Upper lobe of left lung (tissue), 6 donors: ENCODE data around the gene PAPSS1. TPM values are rescaled to one million over a fixed set of nuclear protein-coding genes. Genes with fewer than 3 reads are reported as not detected.

Experiments
- ATAC-seq, 2 donors: fragments of 200-7000 bp; cut with Tn5 transposase; one replicate each; pipeline ENCODE4 v1.9.1; 2022; ENCODE audit warnings: mild to moderate bottlenecking in 2 of 2, moderate library complexity in 2 of 2; ENCODE audit not compliant: low FRiP score in 2 of 2
- DNase-seq, 2 donors: peaks; one replicate each; pipeline ENCODE4 v3.0.0-alpha.2; 2019 to 2020
- H3K27ac ChIP-seq, 4 donors: fragments of 200-600 bp; sonication (generic); one replicate each; pipeline ENCODE4 v1.5.1; 2016 to 2019
- H3K27me3 ChIP-seq, 4 donors: fragments of 200-600 bp; sonication (generic); one replicate each; pipeline ENCODE4 v1.5.1; 2017 to 2019
- H3K36me3 ChIP-seq, 4 donors: fragments of 200-600 bp; sonication (generic); one replicate each; pipeline ENCODE4 v1.5.1; 2016 to 2019
- H3K4me1 ChIP-seq, 4 donors: fragments of 200-600 bp; sonication (generic); one replicate each; pipeline ENCODE4 v1.5.1; 2018 to 2019
- H3K4me3 ChIP-seq, 4 donors: fragments of 200-600 bp; sonication (generic); one replicate each; pipeline ENCODE4 v1.5.1; 2017 to 2019; ENCODE audit warnings: mild to moderate bottlenecking in 2 of 4, moderate library complexity in 1 of 4
- H3K9me3 ChIP-seq, 4 donors: fragments of 200-600 bp; sonication (generic); one replicate each; pipeline ENCODE4 v1.5.1; 2018 to 2019
- EP300 ChIP-seq, 4 donors: sonication (generic); formaldehyde crosslinking; IDR thresholded peaks; one replicate each; pipeline ENCODE4 v1.5.1; 2017; ENCODE audit warnings: antibody characterized with exemption in 4 of 4, control low read depth in 2 of 4
- POLR2A ChIP-seq, 4 donors: fragments of 450-650 bp; IDR thresholded peaks; one replicate each; pipeline ENCODE4 v1.5.1; 2016 to 2017; ENCODE audit warnings: antibody characterized with exemption in 4 of 4, mild to moderate bottlenecking in 2 of 4
- POLR2AphosphoS5 ChIP-seq, 2 donors: sonication (generic); formaldehyde crosslinking; IDR thresholded peaks; one replicate each; pipeline ENCODE4 v1.5.1; 2017; ENCODE audit warnings: antibody characterized with exemption in 2 of 2
- WGBS, 2 donors: methylation state at CpG; one replicate each; pipeline ENCODE4 v1.1.5; 2017 to 2018; 5-methylcytosine and 5-hydroxymethylcytosine counted together
- total RNA-seq, 6 donors: library from RNA; depleted of rRNA in 4 of 6; stranded (reverse); fragments of >200 nt in 4 of 6; gene quantifications; one replicate each; pipeline versions ENCODE4 v1.1.0 to v1.2.1, GENCODE V29; 2016 to 2021
- TF ChIP-seq, protein P1 (sequence below), 6 experiments: fragments of 450-650 bp in 4 of 6; fragments of 200-600 bp in 2 of 6; sonication (generic) in 2 of 6; IDR thresholded peaks; one replicate each; pipeline ENCODE4 v1.5.1; 2016 to 2019; ENCODE audit warnings: antibody characterized with exemption in 6 of 6
- donor health status: DM: no; HTN: no; CAD: no; lungs with moderate emphysema.
- donor health status: DM: no; HTN: yes; CAD: no; lungs with severe emphysema.

The PAPSS1 gene
- total RNA-seq, 6 donors from 2014 or later: 23.7 to 84.9 (median 55.4) TPM

DNA sequence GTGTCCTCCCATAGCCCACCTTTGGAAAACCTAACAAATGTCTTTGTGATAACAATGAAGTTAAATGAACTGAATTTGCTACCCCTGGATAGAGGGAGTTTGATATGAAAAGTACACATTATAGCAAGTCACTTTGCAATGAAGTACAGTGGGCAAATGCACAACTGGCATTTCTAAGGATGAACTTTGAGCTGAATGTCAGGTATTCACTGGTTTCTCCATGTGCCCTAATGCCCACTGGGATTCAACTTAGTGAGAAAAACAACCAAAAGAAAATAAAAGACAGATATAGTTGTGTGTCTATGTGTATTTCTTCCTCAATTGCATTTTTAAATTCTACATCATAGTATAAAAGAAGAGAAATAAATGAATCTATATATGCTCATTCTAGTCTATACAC lies 51.0 kb downstream of the PAPSS1 start:
- H3K4me3 ChIP-seq: no peak overlapping the region
- DNase-seq: no peak
- peaks cover 0 to 5% (median 0%) of the 10 kb centered on the region in 4 donors for H3K4me1 ChIP-seq
- no peak for ATAC-seq
- no peak overlapping the region for H3K27ac ChIP-seq
- no peaks in the 10 kb centered on the region for H3K27me3 ChIP-seq
- TF ChIP-seq EP300 (IDR thresholded peaks at IDR 0.05) (no peak), POLR2A (IDR thresholded peaks at IDR 0.05) (no peak), POLR2AphosphoS5 (IDR thresholded peaks at IDR 0.05) (no peak)
- TF ChIP-seq, protein P1, sequence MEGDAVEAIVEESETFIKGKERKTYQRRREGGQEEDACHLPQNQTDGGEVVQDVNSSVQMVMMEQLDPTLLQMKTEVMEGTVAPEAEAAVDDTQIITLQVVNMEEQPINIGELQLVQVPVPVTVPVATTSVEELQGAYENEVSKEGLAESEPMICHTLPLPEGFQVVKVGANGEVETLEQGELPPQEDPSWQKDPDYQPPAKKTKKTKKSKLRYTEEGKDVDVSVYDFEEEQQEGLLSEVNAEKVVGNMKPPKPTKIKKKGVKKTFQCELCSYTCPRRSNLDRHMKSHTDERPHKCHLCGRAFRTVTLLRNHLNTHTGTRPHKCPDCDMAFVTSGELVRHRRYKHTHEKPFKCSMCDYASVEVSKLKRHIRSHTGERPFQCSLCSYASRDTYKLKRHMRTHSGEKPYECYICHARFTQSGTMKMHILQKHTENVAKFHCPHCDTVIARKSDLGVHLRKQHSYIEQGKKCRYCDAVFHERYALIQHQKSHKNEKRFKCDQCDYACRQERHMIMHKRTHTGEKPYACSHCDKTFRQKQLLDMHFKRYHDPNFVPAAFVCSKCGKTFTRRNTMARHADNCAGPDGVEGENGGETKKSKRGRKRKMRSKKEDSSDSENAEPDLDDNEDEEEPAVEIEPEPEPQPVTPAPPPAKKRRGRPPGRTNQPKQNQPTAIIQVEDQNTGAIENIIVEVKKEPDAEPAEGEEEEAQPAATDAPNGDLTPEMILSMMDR (IDR thresholded peaks at IDR 0.05): no peak
- H3K36me3 ChIP-seq: no peaks in the 10 kb centered on the region
- no peaks in the 10 kb centered on the region for H3K9me3 ChIP-seq

- peaks cover 0 to 5% (median 0%) of the 10 kb centered on the region in 4 donors for H3K4me1 ChIP-seq
- H3K27ac ChIP-seq: no peak overlapping the region
- ATAC-seq: no peak
- DNase-seq: no peak
- H3K36me3 ChIP-seq: no peaks in the 10 kb centered on the region
- 33 to 57% methylated on average over 1 of the region's 1 CpG for WGBS, 2 donors
- TF ChIP-seq, protein P1 (IDR thresholded peaks at IDR 0.05): peak in 3 of 6 experiments; percentile 12 to 18 (median 17)
- no peak for TF ChIP-seq EP300 (IDR thresholded peaks at IDR 0.05)
- H3K9me3 ChIP-seq: no peaks in the 10 kb centered on the region
- no peaks in the 10 kb centered on the region for H3K27me3 ChIP-seq
- no peak overlapping the region for H3K4me3 ChIP-seq
Observed at GRCh38 chr4:107666134-107666533, 53.9 kb downstream of the PAPSS1 start.

GRCh38 chr4:107665001-107665400 lies 55.0 kb downstream of the PAPSS1 start:
- TF ChIP-seq EP300 (IDR thresholded peaks at IDR 0.05) (no peak), POLR2AphosphoS5 (IDR thresholded peaks at IDR 0.05) (no peak), POLR2A (IDR thresholded peaks at IDR 0.05) (no peak)
- TF ChIP-seq, protein P1 (IDR thresholded peaks at IDR 0.05): no peak
- 76 to 78% methylated on average over 1 of the region's 1 CpG for WGBS, 2 donors
- no peaks in the 10 kb centered on the region for H3K9me3 ChIP-seq
- no peak overlapping the region for H3K27ac ChIP-seq
- peaks cover 0 to 5% (median 0%) of the 10 kb centered on the region in 4 donors for H3K4me1 ChIP-seq
- no peaks in the 10 kb centered on the region for H3K36me3 ChIP-seq
- ATAC-seq (no peak), DNase-seq (no peak)
- no peaks in the 10 kb centered on the region for H3K27me3 ChIP-seq
- no peak overlapping the region for H3K4me3 ChIP-seq

- Histone ChIP-seq H3K27me3 (no peaks in the 10 kb centered on the region), H3K4me3 (no peak overlapping the region), H3K9me3 (no peaks in the 10 kb centered on the region), H3K27ac (no peak overlapping the region), H3K4me1 (no peaks in the 10 kb centered on the region), H3K36me3 (peaks cover 0 to 10% (median 8%) of the 10 kb centered on the region in 4 donors)
- TF ChIP-seq, protein P1 (IDR thresholded peaks at IDR 0.05): no peak
- no peak for ATAC-seq
- WGBS, 2 donors: 81 to 83% methylated on average over 4 of the region's 4 CpGs
- DNase-seq: no peak
Observed at GRCh38 chr4:107658400-107659336, 61.4 kb downstream of the PAPSS1 start.

- Histone ChIP-seq H3K9me3 (no peaks in the 10 kb centered on the region), H3K27ac (no peak overlapping the region), H3K4me3 (no peak overlapping the region), H3K36me3 (peaks cover 0 to 31% (median 10%) of the 10 kb centered on the region in 4 donors), H3K4me1 (no peaks in the 10 kb centered on the region), H3K27me3 (no peaks in the 10 kb centered on the region)
- DNase-seq (no peak), ATAC-seq (no peak)
- TF ChIP-seq POLR2A (IDR thresholded peaks at IDR 0.05): no peak
- TF ChIP-seq EP300 (IDR thresholded peaks at IDR 0.05): no peak
- TF ChIP-seq POLR2AphosphoS5 (IDR thresholded peaks at IDR 0.05): no peak
- TF ChIP-seq, protein P1 (IDR thresholded peaks at IDR 0.05): no peak
Observed at GRCh38 chr4:107655289-107655688, 64.7 kb downstream of the PAPSS1 start.
